Measurements from ENCODE around the gene GPC6.

GRCh38 chr13:94330552-94331071, 1104.0 kb downstream of the GPC6 start:
- TF ChIP-seq CTCF (IDR thresholded peaks at IDR 0.05; ENCODE audit: low read length) (no peak), EZH2 (IDR thresholded peaks at IDR 0.05; ENCODE audit: borderline replicate concordance, low read length) (no peak)

Data from OCI-LY1 (cell line).